GM18517 (cell line): ENCODE data around the gene SPRED2.

Experiments
- ATAC-seq: cut with Tn5 transposase; IDR thresholded peaks from one replicate; pipeline ENCODE4 v1.9.1; 2021; ENCODE audit warnings: mild to moderate bottlenecking, moderate library complexity; ENCODE audit not compliant: unreplicated experiment

The SPRED2 gene

GRCh38 chr2:65442420-65443020 is 10.1 kb upstream of the SPRED2 start:
- no peak for ATAC-seq

DNA sequence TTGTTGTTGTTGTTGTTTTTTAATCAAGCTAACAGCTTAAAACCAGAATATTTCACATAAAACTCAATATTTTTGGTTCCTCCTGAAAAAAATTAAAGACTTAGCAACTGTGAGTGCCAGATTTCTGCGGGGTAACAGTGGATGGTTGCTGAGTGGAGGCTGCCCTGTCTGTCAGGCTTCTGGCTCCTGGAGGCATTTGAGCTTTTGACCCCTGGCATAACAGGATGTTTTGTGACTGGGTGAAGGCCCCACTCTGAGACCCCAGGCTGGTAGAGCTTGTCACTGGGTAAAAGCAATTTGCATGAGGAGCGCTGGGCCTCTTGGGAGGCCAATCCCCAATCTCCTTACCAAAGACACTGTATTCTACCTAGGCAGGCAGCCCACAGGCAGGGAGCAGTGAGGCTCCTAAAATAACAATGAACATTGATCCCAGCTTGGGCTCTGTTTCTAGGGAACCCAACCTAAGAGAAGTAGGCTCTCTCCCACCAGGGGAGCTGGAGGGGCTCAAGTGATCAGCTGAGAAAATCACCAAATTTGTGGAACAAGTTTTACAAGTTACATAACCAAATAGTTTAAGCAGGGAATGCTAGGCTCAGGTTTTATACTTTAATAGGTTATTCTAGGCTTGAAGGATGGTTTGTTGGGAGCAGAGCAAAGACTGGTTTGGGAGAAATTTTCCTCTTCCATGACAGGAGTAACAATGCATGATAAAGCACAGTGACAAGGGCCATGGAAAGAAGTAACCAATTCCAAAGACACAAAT is 5.9 kb upstream of the SPRED2 start:
- no peak for ATAC-seq

GRCh38 chr2:65437392-65438135 is 5.2 kb upstream of the SPRED2 start:
- no peak for ATAC-seq

DNA sequence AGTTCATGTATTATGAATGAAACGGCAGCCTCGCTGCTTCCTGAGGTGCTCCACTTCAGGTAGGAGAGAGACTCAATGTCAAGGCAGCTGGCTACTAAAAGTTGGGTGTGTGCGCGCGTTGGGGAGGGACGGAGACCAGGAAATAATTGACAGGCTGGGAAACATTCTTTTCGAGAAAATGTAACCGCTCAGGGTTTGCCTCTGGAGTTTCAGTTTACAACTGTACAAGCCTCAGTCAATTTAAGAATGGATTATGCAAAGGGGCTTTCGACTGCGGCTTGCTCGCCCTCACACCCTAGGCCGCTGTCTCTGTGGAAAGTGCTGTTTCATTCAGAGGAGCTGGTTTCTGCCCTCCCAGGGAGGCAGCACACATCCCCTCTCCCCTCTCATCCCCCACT is 4.4 kb upstream of the SPRED2 start:
- peak; percentile 74 for ATAC-seq

DNA sequence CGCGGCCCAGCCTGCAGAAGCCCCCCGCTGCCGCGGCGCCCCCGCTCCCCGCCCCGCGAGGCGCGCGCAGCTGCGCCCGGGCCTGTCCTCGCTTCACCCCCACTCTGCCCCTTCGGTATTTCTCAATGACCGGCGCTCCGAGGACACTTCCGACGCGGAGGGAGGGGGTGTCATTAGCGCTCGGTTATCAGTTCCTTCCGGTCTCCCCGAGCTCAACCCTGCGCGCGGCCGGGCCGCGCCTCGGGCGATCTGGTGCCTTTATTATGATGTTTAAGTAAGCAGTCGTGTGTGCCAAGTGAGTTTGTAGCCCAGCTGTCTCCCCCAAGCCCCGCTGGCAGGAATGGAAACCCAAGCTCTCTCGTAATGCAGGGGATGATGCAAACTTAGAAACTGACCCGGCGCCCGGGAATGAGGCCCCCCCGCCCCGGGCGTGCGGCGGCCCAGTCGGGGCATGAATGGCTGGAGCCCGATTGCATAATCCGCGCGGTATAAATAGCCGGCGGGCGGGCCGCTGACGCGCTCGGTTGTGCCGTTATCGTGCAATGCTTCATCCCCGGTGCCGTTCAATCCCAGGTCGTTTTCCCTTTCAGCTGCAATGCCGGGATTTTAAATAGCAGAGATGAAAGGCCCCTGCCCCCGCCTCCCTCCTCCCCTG is 3.9 kb upstream of the SPRED2 start:
- peak; percentile 26 for ATAC-seq

GRCh38 chr2:65435625-65436168 is 3.3 kb upstream of the SPRED2 start:
- ATAC-seq = peak; percentile 8

GRCh38 chr2:65434592-65435241 is 2.3 kb upstream of the SPRED2 start:
- ATAC-seq = no peak

- peak; percentile 22 for ATAC-seq
Measured at GRCh38 chr2:65431421-65432226, 775 bp downstream of the SPRED2 start.

GRCh38 chr2:65430603-65431420 is 1.6 kb downstream of the SPRED2 start:
- peak; percentile 35 for ATAC-seq

DNA sequence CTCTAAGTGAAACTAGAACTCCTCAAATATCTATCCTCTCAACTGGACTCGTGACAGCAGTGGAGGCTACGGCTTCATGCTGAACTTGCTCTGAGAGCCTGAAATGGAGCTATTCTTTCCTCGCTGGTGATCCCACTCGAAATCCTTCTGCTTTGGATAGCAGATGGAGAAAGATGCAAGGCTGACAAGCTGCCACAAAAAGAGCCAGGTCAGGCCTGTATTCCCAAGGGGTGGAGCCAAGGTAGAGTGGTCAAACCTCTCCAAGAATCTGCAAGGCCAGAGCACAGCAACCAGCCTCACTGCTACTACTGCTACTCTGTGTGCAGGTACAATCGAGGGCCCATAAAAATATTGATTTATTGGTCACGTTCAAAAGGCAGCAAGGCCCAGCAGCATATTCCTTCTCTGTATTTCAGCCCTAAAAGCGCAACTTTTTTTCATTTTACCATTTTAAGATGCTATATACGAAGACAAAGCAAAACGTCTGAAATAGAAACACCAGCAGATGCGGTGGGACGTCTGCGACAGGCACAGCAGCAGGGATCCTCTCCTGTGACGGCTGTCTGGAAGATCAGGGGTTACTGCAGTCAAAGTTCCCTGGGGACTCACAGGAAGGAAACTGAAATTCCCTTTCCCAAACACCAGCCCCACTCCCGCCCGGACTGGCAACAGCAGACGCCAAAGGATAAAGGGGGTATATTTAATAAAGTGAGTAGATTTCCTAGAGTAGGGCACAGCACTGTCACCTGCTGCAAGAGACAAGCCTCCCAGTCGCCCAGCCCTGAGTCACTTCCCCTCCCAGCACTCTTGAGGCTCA is 2.4 kb downstream of the SPRED2 start:
- peak; percentile 16 for ATAC-seq

DNA sequence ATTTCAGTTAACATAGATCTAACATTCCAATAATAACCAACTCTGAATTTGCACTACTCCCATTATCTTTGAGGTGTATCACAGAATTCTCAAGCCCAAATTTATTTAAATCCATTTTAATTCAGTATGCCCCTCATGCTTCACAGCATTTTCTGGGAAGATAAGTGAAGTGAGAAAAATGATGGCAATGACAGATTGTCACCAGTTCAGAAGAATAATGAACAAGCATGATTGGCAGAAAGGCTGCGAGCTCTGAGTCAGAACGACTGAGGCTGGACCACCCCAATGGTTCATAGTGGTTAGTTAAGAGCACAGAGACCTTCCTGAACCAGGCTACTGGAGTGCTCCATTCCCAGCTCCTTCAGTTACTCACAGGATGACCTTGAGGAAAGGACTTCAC is 4.9 kb downstream of the SPRED2 start:
- no peak for ATAC-seq

- no peak for ATAC-seq
Measured at GRCh38 chr2:65425276-65425675, 7.1 kb downstream of the SPRED2 start.

- no peak for ATAC-seq
Measured at GRCh38 chr2:65424391-65424790, 8.0 kb downstream of the SPRED2 start.

DNA sequence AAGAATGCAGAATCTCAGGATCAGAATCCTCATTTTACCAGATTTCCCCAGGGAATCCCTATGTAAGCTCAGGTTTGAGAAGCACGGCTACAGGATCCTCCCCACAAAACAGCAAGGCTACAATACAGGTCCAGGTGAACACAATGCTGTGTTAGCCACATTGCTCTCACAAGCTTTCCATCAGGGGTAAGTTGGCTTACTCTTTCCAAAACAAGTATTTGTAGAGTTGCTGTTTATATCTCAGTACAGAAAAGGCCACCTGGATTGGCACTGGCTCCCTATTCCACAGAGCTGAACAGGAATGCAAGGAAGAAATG is 11.0 kb downstream of the SPRED2 start:
- ATAC-seq = no peak

- ATAC-seq = peak; percentile 84
Measured at GRCh38 chr2:65420712-65421431, 11.5 kb downstream of the SPRED2 start.

DNA sequence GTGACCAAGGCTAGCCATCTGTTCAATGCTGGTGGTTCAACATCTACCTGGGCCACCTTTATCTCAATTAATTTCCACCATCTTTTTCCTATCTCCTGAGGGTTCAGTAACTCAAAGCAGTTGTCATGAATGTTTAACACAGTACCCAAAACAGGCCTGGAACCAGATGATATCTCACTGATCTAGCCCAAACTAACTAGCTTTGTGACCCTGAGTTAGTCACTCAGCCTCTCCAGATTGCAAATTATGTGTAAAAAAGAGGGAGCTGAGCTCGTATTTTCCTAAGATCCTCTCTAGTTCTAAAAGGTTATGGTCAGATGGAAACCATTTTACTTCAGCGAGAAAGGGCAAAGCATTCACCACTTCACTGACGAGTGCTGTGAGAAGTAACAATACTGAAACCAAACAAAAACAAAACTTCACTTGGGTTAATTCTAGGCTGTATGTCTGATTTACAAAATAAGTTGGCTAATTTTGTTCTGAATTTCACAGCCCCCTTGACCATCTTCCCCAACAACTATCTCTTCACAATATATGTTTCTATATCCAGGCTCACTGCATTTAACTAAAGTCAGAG is 14.8 kb downstream of the SPRED2 start:
- ATAC-seq = no peak

DNA sequence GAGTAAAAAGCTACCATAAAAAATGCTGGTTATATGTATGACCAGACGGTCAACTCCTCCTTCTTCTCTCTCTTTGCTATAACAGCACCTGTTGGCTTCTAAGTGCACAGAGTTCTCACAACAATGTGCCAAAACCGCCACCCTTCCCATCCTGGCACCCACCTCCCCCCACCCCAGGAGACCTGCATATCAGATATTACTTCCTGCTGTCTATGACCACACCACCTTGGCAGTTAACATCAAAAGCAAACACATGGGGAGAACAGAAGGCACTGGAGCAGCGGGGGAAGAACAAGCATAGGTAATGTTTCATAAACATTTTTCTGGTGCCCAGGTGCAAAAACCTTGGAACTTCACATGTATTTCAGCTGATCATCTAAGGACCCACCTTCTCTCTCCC is 15.5 kb downstream of the SPRED2 start:
- ATAC-seq = no peak
